WTC11 (cell line): ENCODE data around the gene FBXO41. TPM values are rescaled to one million over a fixed set of nuclear protein-coding genes. Genes with fewer than 3 reads are reported as not detected.

Experiments
- ATAC-seq: fragments of 200-7000 bp; cut with Tn5 transposase; 2 replicates; pipeline ENCODE4 v1.10.0; 2021; ENCODE audit warnings: mild to moderate bottlenecking, moderate library complexity
- CTCF ChIA-PET: fragments of 300-600 bp; sonication (Branson Sonifier 250); formaldehyde crosslinking; loops from one replicate; lab custom pipeline; 2021; ENCODE audit warnings: antibody characterized with exemption; lab: Charles Lee
- POLR2A ChIA-PET: fragments of 350-600 bp; sonication (Branson Sonifier 250); formaldehyde crosslinking; loops from one replicate; lab custom pipeline; 2021; ENCODE audit warnings: antibody characterized with exemption; lab: Charles Lee
- DNase-seq: peaks from one replicate; pipeline ENCODE4 v3.0.0; 2021; ENCODE audit warnings: low spot score
- H3K27ac Mint-ChIP-seq: 2 replicates; pipeline ENCODE4 v1.8.0; 2021; ENCODE audit warnings: mixed read lengths
- H3K27me3 Mint-ChIP-seq: 2 replicates; pipeline ENCODE4 v1.8.0; 2021; ENCODE audit warnings: low read depth, mild to moderate bottlenecking, moderate library complexity, mixed read lengths
- H3K36me3 Mint-ChIP-seq: 2 replicates; pipeline ENCODE4 v1.8.0; 2021; ENCODE audit warnings: mixed read lengths
- H3K4me1 Mint-ChIP-seq: 2 replicates; pipeline ENCODE4 v1.8.0; 2022; ENCODE audit warnings: mixed read lengths
- H3K4me3 Mint-ChIP-seq: 2 replicates; pipeline ENCODE4 v1.8.0; 2021; ENCODE audit warnings: mild to moderate bottlenecking, moderate library complexity, mixed read lengths
- H3K9me3 Mint-ChIP-seq: 2 replicates; pipeline ENCODE4 v1.8.0; 2021; ENCODE audit warnings: mixed read lengths
- ATF1 ChIP-seq: sonication (generic); formaldehyde crosslinking; IDR thresholded peaks from 2 replicates; pipeline ENCODE4 v1.8.1; 2023; ENCODE audit warnings: mild to moderate bottlenecking, moderate library complexity, missing genetic modification reagents
- FOXK1 ChIP-seq: sonication (generic); formaldehyde crosslinking; IDR thresholded peaks from 2 replicates; pipeline ENCODE4 v1.8.0; 2022; ENCODE audit warnings: mild to moderate bottlenecking, moderate library complexity, missing genetic modification reagents
- FOXP1 ChIP-seq: sonication (generic); formaldehyde crosslinking; IDR thresholded peaks from 2 replicates; pipeline ENCODE4 v1.8.0; 2022; ENCODE audit warnings: missing genetic modification reagents, mild to moderate bottlenecking, moderate library complexity, borderline replicate concordance
- GTF2I ChIP-seq: fragments of 250-450 bp; sonication (Bioruptor Pico); conservative IDR thresholded peaks from 2 replicates; pipeline ENCODE4 v1.4.0; 2021; ENCODE audit warnings: mild to moderate bottlenecking
- MXD4 ChIP-seq: fragments of 250-450 bp; sonication (Bioruptor Pico); IDR thresholded peaks from 2 replicates; pipeline ENCODE4 v1.8.0; 2021; ENCODE audit warnings: mild to moderate bottlenecking, moderate library complexity, borderline replicate concordance
- NFE2L1 ChIP-seq: sonication (generic); formaldehyde crosslinking; IDR thresholded peaks from 2 replicates; pipeline ENCODE4 v1.8.1; 2023; ENCODE audit warnings: missing genetic modification reagents
- OVOL2 ChIP-seq: fragments of 250-450 bp; sonication (Bioruptor Pico); IDR thresholded peaks from 2 replicates; pipeline ENCODE4 v1.9.0; 2021; ENCODE audit warnings: mild to moderate bottlenecking, borderline replicate concordance
- RELA ChIP-seq: sonication (generic); formaldehyde crosslinking; IDR thresholded peaks from 2 replicates; pipeline ENCODE4 v1.8.1; 2022; ENCODE audit warnings: missing genetic modification reagents, mild to moderate bottlenecking, borderline replicate concordance
- TEAD1 ChIP-seq: sonication (generic); formaldehyde crosslinking; IDR thresholded peaks from 2 replicates; pipeline ENCODE4 v1.8.0; 2022; ENCODE audit warnings: mild to moderate bottlenecking, missing genetic modification reagents
- TP53 ChIP-seq: sonication (generic); formaldehyde crosslinking; IDR thresholded peaks from 2 replicates; pipeline ENCODE4 v1.8.1; 2023; ENCODE audit warnings: mild to moderate bottlenecking, missing genetic modification reagents
- ZBTB21 ChIP-seq: sonication (generic); formaldehyde crosslinking; IDR thresholded peaks from 2 replicates; pipeline ENCODE4 v1.8.1; 2023; ENCODE audit warnings: mild to moderate bottlenecking, missing genetic modification reagents, borderline replicate concordance
- ZNF121 ChIP-seq: sonication (generic); formaldehyde crosslinking; IDR thresholded peaks from 2 replicates; pipeline ENCODE4 v1.8.0; 2023; ENCODE audit warnings: missing genetic modification reagents
- ZNF138 ChIP-seq: sonication (generic); formaldehyde crosslinking; conservative IDR thresholded peaks from 2 replicates; pipeline ENCODE4 v1.8.1; 2022; ENCODE audit warnings: mild to moderate bottlenecking, moderate library complexity, missing genetic modification reagents
- ZNF219 ChIP-seq: sonication (generic); formaldehyde crosslinking; IDR thresholded peaks from 2 replicates; pipeline ENCODE4 v1.8.0; 2023; ENCODE audit warnings: missing genetic modification reagents, mild to moderate bottlenecking, borderline replicate concordance
- ZNF263 ChIP-seq: sonication (generic); formaldehyde crosslinking; IDR thresholded peaks from 2 replicates; pipeline ENCODE4 v1.8.1; 2022; ENCODE audit warnings: low read depth, mild to moderate bottlenecking, moderate library complexity, missing genetic modification reagents
- ZNF317 ChIP-seq: sonication (generic); formaldehyde crosslinking; IDR thresholded peaks from 2 replicates; pipeline ENCODE4 v1.8.1; 2023; ENCODE audit warnings: low read depth, mild to moderate bottlenecking, moderate library complexity, missing genetic modification reagents, borderline replicate concordance
- ZNF423 ChIP-seq: fragments of 250-450 bp; sonication (Bioruptor Pico); IDR thresholded peaks from 2 replicates; pipeline ENCODE4 v2.1.2; 2022; ENCODE audit warnings: mild to moderate bottlenecking, moderate library complexity
- total RNA-seq: library from RNA; stranded (reverse); gene quantifications from 3 replicates; pipeline ENCODE4 v1.2.3, GENCODE V29; 2021
- TF ChIP-seq, protein P1 (sequence below): fragments of 250-450 bp; sonication (Bioruptor Pico); IDR thresholded peaks from 2 replicates; pipeline ENCODE4 v1.9.0; 2021; ENCODE audit warnings: mild to moderate bottlenecking
- TF ChIP-seq, protein P2 (sequence below): sonication (generic); formaldehyde crosslinking; IDR thresholded peaks from 2 replicates; pipeline ENCODE4 v1.8.0; 2023; ENCODE audit warnings: missing genetic modification reagents, mild to moderate bottlenecking, borderline replicate concordance
- TF ChIP-seq, protein P3 (sequence below): sonication (generic); formaldehyde crosslinking; IDR thresholded peaks from 2 replicates; pipeline ENCODE4 v1.8.1; 2023; ENCODE audit warnings: mild to moderate bottlenecking, missing genetic modification reagents, moderate library complexity

FBXO41 gene
- total RNA-seq, 1 experiment from 2014 or later = 19.2 TPM

- peaks cover 35% of the 10 kb centered on the region for H3K36me3 Mint-ChIP-seq
- TF ChIP-seq ZNF121 (CRISPR knock-in tag) (no peak), GTF2I (CRISPR knock-in tag) (no peak), ZNF317 (CRISPR knock-in tag) (no peak), ZNF138 (CRISPR knock-in tag) (no peak), RELA (no peak), ZBTB21 (CRISPR knock-in tag) (no peak), FOXK1 (CRISPR knock-in tag) (no peak), ZNF423 (CRISPR knock-in tag) (no peak), OVOL2 (no peak), ZNF219 (no peak), TP53 (CRISPR knock-in tag) (no peak)
- TF ChIP-seq, protein P1, sequence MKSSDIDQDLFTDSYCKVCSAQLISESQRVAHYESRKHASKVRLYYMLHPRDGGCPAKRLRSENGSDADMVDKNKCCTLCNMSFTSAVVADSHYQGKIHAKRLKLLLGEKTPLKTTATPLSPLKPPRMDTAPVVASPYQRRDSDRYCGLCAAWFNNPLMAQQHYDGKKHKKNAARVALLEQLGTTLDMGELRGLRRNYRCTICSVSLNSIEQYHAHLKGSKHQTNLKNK = no peak
- TF ChIP-seq, protein P2, sequence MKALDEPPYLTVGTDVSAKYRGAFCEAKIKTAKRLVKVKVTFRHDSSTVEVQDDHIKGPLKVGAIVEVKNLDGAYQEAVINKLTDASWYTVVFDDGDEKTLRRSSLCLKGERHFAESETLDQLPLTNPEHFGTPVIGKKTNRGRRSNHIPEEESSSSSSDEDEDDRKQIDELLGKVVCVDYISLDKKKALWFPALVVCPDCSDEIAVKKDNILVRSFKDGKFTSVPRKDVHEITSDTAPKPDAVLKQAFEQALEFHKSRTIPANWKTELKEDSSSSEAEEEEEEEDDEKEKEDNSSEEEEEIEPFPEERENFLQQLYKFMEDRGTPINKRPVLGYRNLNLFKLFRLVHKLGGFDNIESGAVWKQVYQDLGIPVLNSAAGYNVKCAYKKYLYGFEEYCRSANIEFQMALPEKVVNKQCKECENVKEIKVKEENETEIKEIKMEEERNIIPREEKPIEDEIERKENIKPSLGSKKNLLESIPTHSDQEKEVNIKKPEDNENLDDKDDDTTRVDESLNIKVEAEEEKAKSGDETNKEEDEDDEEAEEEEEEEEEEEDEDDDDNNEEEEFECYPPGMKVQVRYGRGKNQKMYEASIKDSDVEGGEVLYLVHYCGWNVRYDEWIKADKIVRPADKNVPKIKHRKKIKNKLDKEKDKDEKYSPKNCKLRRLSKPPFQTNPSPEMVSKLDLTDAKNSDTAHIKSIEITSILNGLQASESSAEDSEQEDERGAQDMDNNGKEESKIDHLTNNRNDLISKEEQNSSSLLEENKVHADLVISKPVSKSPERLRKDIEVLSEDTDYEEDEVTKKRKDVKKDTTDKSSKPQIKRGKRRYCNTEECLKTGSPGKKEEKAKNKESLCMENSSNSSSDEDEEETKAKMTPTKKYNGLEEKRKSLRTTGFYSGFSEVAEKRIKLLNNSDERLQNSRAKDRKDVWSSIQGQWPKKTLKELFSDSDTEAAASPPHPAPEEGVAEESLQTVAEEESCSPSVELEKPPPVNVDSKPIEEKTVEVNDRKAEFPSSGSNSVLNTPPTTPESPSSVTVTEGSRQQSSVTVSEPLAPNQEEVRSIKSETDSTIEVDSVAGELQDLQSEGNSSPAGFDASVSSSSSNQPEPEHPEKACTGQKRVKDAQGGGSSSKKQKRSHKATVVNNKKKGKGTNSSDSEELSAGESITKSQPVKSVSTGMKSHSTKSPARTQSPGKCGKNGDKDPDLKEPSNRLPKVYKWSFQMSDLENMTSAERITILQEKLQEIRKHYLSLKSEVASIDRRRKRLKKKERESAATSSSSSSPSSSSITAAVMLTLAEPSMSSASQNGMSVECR (CRISPR knock-in tag) = no peak
- no peaks in the 10 kb centered on the region for H3K9me3 Mint-ChIP-seq
- peak overlapping the region; percentile 98 for H3K27ac Mint-ChIP-seq
- ATAC-seq (no peak), DNase-seq (no peak)
- CTCF ChIA-PET = interaction anchor here (1.3 to 2.8 kb wide), 3 partner anchors 18 to 52 kb away, joined by 4 to 18 read pairs (median 8); no protein-coding TSS in a partner anchor
- H3K4me3 Mint-ChIP-seq = peak overlapping the region; percentile 44
- POLR2A ChIA-PET = interaction anchor here (1.6 to 1.8 kb wide), 2 partner anchors 31 to 47 kb away, joined by 3 to 12 read pairs; no protein-coding TSS in a partner anchor
- no peaks in the 10 kb centered on the region for H3K27me3 Mint-ChIP-seq
- peaks cover 31% of the 10 kb centered on the region for H3K4me1 Mint-ChIP-seq
Observed at GRCh38 chr2:73238149-73238548, 46.1 kb downstream of the FBXO41 start.

DNA sequence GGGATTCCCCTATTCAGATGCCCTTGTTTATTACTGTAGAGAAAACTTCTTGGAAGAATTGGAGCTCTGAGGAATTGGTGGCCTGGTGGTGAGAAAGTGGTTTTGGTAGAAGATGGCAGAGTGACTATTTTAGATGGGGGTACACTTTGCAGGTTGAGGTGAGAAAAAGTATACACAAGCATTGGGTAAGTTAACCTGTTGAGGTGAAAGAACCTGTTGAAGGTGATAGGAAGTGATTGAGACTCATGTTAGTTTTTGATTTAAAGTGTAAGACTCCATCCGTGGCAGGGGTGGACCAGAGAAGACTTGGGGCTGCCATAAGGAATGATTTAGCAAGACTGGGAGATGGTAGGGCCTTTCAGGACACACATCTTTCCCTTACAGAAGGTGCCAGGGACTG, 47.1 kb downstream of the FBXO41 start:
- no peaks in the 10 kb centered on the region; the same call in 1 of the 2 replicates for H3K27me3 Mint-ChIP-seq
- ChIA-PET CTCF (interaction anchor here (0.9 to 2.8 kb wide), 3 partner anchors 23 to 56 kb away, joined by 3 to 18 read pairs (median 3); partner anchors contain the start of gene EGR4), POLR2A (interaction anchor here (1.8 kb wide), 1 partner anchor 32 kb away, joined by 12 read pairs; no protein-coding TSS in a partner anchor)
- H3K9me3 Mint-ChIP-seq = no peaks in the 10 kb centered on the region
- H3K27ac Mint-ChIP-seq = peak overlapping the region; percentile 64
- peak overlapping the region; percentile 16 for H3K4me3 Mint-ChIP-seq
- no peak for ATAC-seq
- TF ChIP-seq ZNF263 = no peak
- TF ChIP-seq RELA = no peak
- no peak for TF ChIP-seq FOXP1
- H3K36me3 Mint-ChIP-seq = peaks cover 28% of the 10 kb centered on the region
- no peak for DNase-seq
- peaks cover 33% of the 10 kb centered on the region for H3K4me1 Mint-ChIP-seq

- ATAC-seq = no peak
- Mint-ChIP-seq H3K9me3 (no peaks in the 10 kb centered on the region), H3K4me3 (peak overlapping the region; percentile 100), H3K27me3 (no peaks in the 10 kb centered on the region; the same call in 1 of the 2 replicates), H3K4me1 (peaks cover 33% of the 10 kb centered on the region), H3K36me3 (peaks cover 17% of the 10 kb centered on the region), H3K27ac (peak overlapping the region; percentile 98)
- TF ChIP-seq MXD4 (CRISPR knock-in tag) (no peak), TEAD1 (no peak), ATF1 (CRISPR knock-in tag) (no peak), NFE2L1 (CRISPR knock-in tag) (no peak), OVOL2 (no peak)
- TF ChIP-seq, protein P3, sequence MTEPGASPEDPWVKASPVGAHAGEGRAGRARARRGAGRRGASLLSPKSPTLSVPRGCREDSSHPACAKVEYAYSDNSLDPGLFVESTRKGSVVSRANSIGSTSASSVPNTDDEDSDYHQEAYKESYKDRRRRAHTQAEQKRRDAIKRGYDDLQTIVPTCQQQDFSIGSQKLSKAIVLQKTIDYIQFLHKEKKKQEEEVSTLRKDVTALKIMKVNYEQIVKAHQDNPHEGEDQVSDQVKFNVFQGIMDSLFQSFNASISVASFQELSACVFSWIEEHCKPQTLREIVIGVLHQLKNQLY (CRISPR knock-in tag) = no peak
- ChIA-PET CTCF (interaction anchor here (1.0 to 3.0 kb wide), 4 partner anchors 23 to 58 kb away, joined by 5 to 24 read pairs (median 6); no protein-coding TSS in a partner anchor), POLR2A (interaction anchor here (1.2 to 2.1 kb wide), 2 partner anchors 12 to 33 kb away, joined by 5 to 7 read pairs; no protein-coding TSS in a partner anchor)
- DNase-seq = no peak
Observed at GRCh38 chr2:73235315-73236028, 48.8 kb downstream of the FBXO41 start.
